ENCODE measurements around the gene SAA4. TPM values are rescaled to one million over a fixed set of nuclear protein-coding genes. Genes with fewer than 3 reads are reported as not detected.
A peak's percentile ranks its signal among the peaks of the same experiment; 100 is the strongest.
"Not testable (repeated sequence)": the region's sequence is repeated elsewhere in the genome, so short reads cannot be mapped to it uniquely, and the experiment has no call there.

The SAA4 gene
- total RNA-seq, 4 donors from 2014 or later: 1.5 TPM; not detected in 3

DNA sequence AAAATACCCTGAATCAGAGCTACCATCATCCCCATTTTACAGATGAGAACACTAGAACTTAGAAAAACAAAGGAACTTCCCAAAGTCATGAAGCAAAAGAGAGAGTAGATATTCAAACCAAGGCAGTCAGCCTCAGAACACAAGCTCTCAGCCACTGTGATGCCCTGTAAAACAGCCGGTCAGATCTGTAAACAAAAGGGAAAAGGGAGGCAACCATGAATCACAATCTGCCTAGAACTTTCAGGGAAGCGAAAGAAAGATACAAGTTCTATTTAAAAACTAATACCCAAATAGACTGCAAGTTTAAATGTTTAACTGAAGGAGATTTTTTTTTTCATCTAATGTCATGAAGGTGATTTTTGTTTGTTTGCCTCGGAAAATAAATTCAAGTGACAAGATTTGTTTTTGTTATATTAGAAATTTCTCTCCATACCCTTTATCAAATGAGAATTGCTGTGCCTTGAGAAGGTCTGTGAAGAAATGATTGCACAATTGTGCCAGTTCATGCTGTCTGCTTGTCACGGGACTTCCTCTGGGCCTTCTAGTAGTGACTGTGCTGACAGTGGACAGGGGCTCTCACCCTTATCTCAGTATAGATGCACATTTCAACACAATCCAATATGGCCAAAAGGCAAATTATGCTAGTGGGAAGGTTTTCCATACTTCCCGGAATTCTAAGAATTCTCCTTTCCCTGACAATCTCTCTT, 41.1 kb upstream of the SAA4 start:
- Histone ChIP-seq H3K36me3 (peaks cover 0 to 60% of the 10 kb centered on the region in 2 donors), H3K27ac (no peak overlapping the region), H3K4me3 (no peak overlapping the region), H3K9me3 (no peaks in the 10 kb centered on the region), H3K4me1 (no peaks in the 10 kb centered on the region), H3K27me3 (no peaks in the 10 kb centered on the region)
- 92 to 93% methylated on average over 4 to 5 of the region's 5 CpGs for WGBS, 2 donors (ENCODE audit: low coverage in 1 of 2)
- peak; percentile 63 for ATAC-seq
- TF ChIP-seq, protein P1, sequence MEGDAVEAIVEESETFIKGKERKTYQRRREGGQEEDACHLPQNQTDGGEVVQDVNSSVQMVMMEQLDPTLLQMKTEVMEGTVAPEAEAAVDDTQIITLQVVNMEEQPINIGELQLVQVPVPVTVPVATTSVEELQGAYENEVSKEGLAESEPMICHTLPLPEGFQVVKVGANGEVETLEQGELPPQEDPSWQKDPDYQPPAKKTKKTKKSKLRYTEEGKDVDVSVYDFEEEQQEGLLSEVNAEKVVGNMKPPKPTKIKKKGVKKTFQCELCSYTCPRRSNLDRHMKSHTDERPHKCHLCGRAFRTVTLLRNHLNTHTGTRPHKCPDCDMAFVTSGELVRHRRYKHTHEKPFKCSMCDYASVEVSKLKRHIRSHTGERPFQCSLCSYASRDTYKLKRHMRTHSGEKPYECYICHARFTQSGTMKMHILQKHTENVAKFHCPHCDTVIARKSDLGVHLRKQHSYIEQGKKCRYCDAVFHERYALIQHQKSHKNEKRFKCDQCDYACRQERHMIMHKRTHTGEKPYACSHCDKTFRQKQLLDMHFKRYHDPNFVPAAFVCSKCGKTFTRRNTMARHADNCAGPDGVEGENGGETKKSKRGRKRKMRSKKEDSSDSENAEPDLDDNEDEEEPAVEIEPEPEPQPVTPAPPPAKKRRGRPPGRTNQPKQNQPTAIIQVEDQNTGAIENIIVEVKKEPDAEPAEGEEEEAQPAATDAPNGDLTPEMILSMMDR (IDR thresholded peaks at IDR 0.05): no peak
- TF ChIP-seq POLR2AphosphoS5 (IDR thresholded peaks at IDR 0.05): no peak
- TF ChIP-seq POLR2A (IDR thresholded peaks at IDR 0.05): no peak
- no peak for TF ChIP-seq EP300 (IDR thresholded peaks at IDR 0.05)

DNA sequence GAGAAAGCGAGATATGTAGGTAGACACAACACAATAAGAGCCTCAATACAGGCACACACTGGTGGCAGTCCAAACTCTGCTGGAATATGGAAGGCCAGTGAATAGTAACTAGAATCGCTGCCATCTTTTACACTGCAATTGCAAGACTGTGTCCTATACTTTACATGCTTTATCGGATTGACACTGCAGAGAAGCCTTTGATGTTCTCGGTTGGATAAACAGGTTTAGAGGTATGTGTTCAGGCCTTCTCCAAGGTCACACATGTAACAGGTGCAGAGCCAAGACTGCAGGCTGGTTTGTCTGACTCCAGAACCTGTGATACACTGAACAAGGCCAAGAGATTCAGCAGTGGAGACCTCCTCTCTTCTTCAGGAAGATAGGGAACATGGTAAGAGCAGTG, 34.6 kb upstream of the SAA4 start:
- Histone ChIP-seq H3K4me3 (no peak overlapping the region), H3K27me3 (no peaks in the 10 kb centered on the region), H3K9me3 (no peaks in the 10 kb centered on the region), H3K27ac (no peak overlapping the region), H3K36me3 (peaks cover 0 to 13% of the 10 kb centered on the region in 2 donors), H3K4me1 (no peaks in the 10 kb centered on the region)
- 74 to 89% methylated on average over 3 to 4 of the region's 4 CpGs for WGBS, 2 donors (ENCODE audit: low coverage in 1 of 2)
- no peak for ATAC-seq
- no peak for TF ChIP-seq POLR2A (IDR thresholded peaks at IDR 0.05)
- no peak for TF ChIP-seq POLR2AphosphoS5 (IDR thresholded peaks at IDR 0.05)

DNA sequence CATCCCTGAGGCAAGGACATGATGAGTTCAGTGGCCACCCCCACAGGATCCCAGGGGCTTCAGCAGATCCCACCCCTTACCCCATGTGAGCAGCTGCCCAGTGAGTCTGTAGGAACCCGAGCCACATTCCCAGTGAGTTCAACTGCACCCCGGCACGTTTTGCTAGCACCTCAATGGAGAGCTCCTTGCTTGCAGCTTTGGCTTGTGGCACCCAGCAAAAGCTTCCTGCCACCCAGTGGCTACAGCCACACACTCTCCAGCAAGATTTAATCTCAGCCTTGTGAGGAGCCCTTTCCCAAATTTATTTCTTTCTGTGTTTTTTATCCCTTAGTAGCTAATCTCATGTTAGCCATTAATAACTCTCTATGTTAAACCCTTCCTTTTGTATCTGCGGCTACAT, 33.5 kb upstream of the SAA4 start:
- no peak for TF ChIP-seq EP300 (IDR thresholded peaks at IDR 0.05)
- TF ChIP-seq POLR2A (IDR thresholded peaks at IDR 0.05): no peak
- TF ChIP-seq POLR2AphosphoS5 (IDR thresholded peaks at IDR 0.05): no peak
- TF ChIP-seq, protein P1 (IDR thresholded peaks at IDR 0.05): no peak
- WGBS, 2 donors (ENCODE audit: low coverage in 1 of 2): 61 to 89% methylated on average over 1 to 3 of the region's 4 CpGs
- H3K27ac ChIP-seq: no peak overlapping the region
- peaks cover 0 to 4% of the 10 kb centered on the region in 2 donors for H3K36me3 ChIP-seq
- ATAC-seq: no peak
- H3K4me3 ChIP-seq: no peak overlapping the region
- H3K4me1 ChIP-seq: no peaks in the 10 kb centered on the region
- no peaks in the 10 kb centered on the region for H3K9me3 ChIP-seq
- no peaks in the 10 kb centered on the region for H3K27me3 ChIP-seq

DNA sequence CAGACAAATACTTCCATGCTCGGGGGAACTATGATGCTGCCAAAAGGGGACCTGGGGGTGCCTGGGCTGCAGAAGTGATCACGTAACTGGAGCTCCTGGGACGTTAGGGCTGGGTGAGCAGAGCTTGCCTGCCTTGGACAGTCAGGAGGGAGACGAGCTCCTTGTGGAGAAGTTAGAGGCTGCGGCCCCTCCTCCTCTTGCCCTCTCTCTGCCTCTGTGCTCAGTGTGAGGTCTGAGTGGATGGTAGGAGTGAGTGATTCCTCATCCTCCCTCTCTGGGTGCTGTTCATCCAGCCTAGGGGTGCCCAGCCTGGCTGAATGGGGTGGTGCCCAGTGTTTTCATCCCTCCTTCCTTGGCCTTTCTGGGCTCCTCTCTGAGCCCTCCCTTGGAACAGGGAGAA, 32.6 kb upstream of the SAA4 start:
- H3K4me1 ChIP-seq, H3K27ac ChIP-seq, H3K27me3 ChIP-seq, H3K9me3 ChIP-seq, H3K36me3 ChIP-seq, ATAC-seq, H3K4me3 ChIP-seq: not testable (repeated sequence)
- no CpG with 5 or more reads among the region's 5 CpGs for WGBS, 2 donors (ENCODE audit: low coverage in 1 of 2)

DNA sequence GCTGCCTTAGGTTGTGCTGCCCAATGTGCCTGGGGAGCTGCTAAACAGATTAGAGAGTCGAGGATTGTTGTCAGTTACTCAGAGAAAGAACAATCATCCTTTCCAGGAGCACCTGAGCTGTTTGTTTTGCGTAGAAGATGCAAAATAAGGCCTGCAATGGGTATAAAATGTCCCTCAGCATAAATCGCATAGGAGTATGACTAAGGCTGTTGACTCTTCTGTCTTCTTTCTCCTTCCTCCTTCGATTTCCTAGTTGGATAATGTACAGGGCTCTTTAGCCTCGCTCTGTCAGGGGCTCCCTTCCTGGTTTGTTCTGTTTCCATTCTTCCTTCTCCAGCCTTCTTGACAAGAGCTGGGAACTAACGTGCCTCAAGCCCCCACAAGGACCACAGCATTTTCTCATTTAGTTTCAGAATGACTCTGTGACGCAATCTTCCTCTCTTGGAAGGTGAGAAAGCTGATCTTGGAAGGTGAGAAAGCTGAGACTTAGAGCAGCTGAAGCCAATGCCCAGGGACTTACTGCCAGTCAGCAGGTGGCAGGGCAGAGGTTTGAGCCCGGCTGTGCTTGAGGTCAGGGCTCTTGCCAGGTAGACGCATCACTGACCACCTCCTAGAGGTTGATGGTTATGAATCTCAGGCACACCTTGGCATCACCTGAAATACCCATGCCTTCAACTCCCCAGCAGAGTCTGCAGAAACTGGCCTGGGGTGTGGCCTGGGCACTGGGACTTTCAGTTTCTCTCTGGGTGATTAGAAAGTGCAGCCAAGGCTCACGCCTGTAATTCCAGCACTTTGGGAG, 30.9 kb upstream of the SAA4 start:
- H3K4me3 ChIP-seq, H3K36me3 ChIP-seq, H3K27ac ChIP-seq, H3K9me3 ChIP-seq, H3K4me1 ChIP-seq, H3K27me3 ChIP-seq, ATAC-seq: not testable (repeated sequence)
- WGBS, 2 donors (ENCODE audit: low coverage in 1 of 2): 40% methylated on average over 1 of the region's 10 CpGs; no CpG with 5 or more reads in 1 of the 2 donors

DNA sequence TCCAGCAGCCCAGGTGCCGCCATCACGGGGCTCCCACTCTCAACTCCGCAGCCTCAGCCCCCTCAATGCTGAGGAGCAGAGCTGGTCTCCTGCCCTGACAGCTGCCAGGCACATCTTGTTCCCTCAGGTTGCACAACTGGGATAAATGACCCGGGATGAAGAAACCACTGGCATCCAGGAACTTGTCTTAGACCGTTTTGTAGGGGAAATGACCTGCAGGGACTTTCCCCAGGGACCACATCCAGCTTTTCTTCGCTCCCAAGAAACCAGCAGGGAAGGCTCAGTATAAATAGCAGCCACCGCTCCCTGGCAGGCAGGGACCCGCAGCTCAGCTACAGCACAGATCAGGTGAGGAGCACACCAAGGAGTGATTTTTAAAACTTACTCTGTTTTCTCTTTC, 29.3 kb upstream of the SAA4 start, which contains the start of gene SAA1:
Gene SAA1 (plus strand): TSS at position 316 of the 400 bp plus-strand sequence. CDS start 624 bp downstream, outside the sequence.
- TF ChIP-seq POLR2A (IDR thresholded peaks at IDR 0.05): no peak
- TF ChIP-seq, protein P1 (IDR thresholded peaks at IDR 0.05): no peak
- TF ChIP-seq POLR2AphosphoS5 (IDR thresholded peaks at IDR 0.05): no peak
- no peak for TF ChIP-seq EP300 (IDR thresholded peaks at IDR 0.05)
- ATAC-seq: no peak
- Histone ChIP-seq H3K9me3 (no peaks in the 10 kb centered on the region), H3K36me3 (no peaks in the 10 kb centered on the region), H3K27ac (no peak within 1 kb of the TSS), H3K27me3 (no peaks in the 10 kb centered on the region), H3K4me1 (no peaks in the 10 kb centered on the region), H3K4me3 (no peak within 1 kb of the TSS)
- no CpG with 5 or more reads among the region's 8 CpGs for WGBS, 2 donors (ENCODE audit: low coverage in 1 of 2)

All from gastroesophageal sphincter (tissue), 4 donors.